H1 (cell line): Measurements from ENCODE around the gene ZBTB1. TPM values are rescaled to one million over a fixed set of nuclear protein-coding genes. Genes with fewer than 3 reads are reported as not detected.

Experiments used
- CREB1 ChIP-seq: IDR thresholded peaks from 2 replicates; pipeline ENCODE4 v1.6.1; 2012; ENCODE audit warnings: inconsistent platforms
- CTBP2 ChIP-seq: IDR thresholded peaks from 2 replicates; pipeline ENCODE4 v1.7.0; 2011; ENCODE audit warnings: borderline replicate concordance, mild to moderate bottlenecking, moderate library complexity, mixed read lengths, low read length; ENCODE audit not compliant: insufficient read depth, insufficient read length
- E2F6 ChIP-seq: IDR thresholded peaks from 2 replicates; pipeline ENCODE4 v1.6.1; 2012; ENCODE audit warnings: inconsistent platforms
- POLR2A ChIP-seq, 2 experiments: IDR thresholded peaks; 1 replicate in 1 of 2; 2 replicates in 1 of 2; pipeline ENCODE4 v1.6.1; 2011; ENCODE audit warnings: low read depth in 2 of 2, low read length in 2 of 2, mild to moderate bottlenecking in 2 of 2; ENCODE audit errors: control extremely low read depth in 1 of 2
- RBBP5 ChIP-seq: IDR thresholded peaks from 2 replicates; pipeline ENCODE4 v1.7.1; 2012; ENCODE audit warnings: low read depth, mild to moderate bottlenecking, inconsistent platforms, low read length, moderate library complexity, borderline replicate concordance
- YY1 ChIP-seq: IDR thresholded peaks from 2 replicates; pipeline ENCODE4 v1.6.1; 2011; ENCODE audit warnings: low read depth, mild to moderate bottlenecking, low read length
- ZNF274 ChIP-seq: IDR thresholded peaks from 2 replicates; pipeline ENCODE4 v1.7.0; 2012; ENCODE audit warnings: low read length, borderline replicate concordance; ENCODE audit errors: extremely low read depth
- polyA plus RNA-seq, 7 experiments: library from polyadenylated mRNA; depleted of rRNA in 3 of 7; stranded (reverse) in 5 of 7; unstranded in 2 of 7; fragments of >200 nt in 5 of 7; fragments of 200-250 nt in 2 of 7; gene quantifications; 1 replicate in 5 of 7; 2 replicates in 1 of 7; 4 replicates in 1 of 7; pipeline versions ENCODE4 v1.2.1 to v1.2.3, GENCODE V29; 2011 to 2013; ENCODE audit warnings: missing spikeins in 2 of 7, mixed read lengths in 2 of 7
- total RNA-seq: library from RNA; stranded (reverse); fragmentation: NEBNext Ultra II Directional; extraction: Animal tissue kit (Norgen Biotek cat#: 25700); gene quantifications from 2 replicates; pipeline ENCODE4 v1.2.1, GENCODE V29; 2021

Gene ZBTB1
- total and polyA plus RNA-seq, 2 of the 8 experiments (the other 6 are each of a cell fraction or from before 2014, with no cell fraction given) = 13.6 to 27.5 TPM

- TF ChIP-seq RBBP5 = no peak
- no peak for TF ChIP-seq YY1
- TF ChIP-seq POLR2A (IDR thresholded peaks at IDR 0.05; ENCODE audit: control extremely low read depth in 1 of 2, low read depth in 2 of 2, low read length in 2 of 2) = no peak
- no peak for TF ChIP-seq ZNF274
- no peak for TF ChIP-seq E2F6
- TF ChIP-seq CREB1 = no peak
- no peak for TF ChIP-seq CTBP2
Measured at GRCh38 chr14:64496764-64497163, 7.8 kb upstream of the ZBTB1 start (continued).
